Fibroblast of skin of left biceps (primary cell): ENCODE measurements around the gene MAG.
"Not testable (repeated sequence)": the region's sequence is repeated elsewhere in the genome, so short reads cannot be mapped to it uniquely, and the experiment has no call there.

Experiments
- DNase-seq, 2 experiments: peaks; one replicate each; pipeline ENCODE4 v3.0.0-alpha.2; 2013; ENCODE audit warnings: low read depth in 2 of 2

MAG gene

GRCh38 chr19:35345671-35346111, 53.7 kb downstream of the MAG start:
- DNase-seq, result no peak

- no peak for DNase-seq
These were observed 54.5 kb downstream of the MAG start for GRCh38 chr19:35346193-35347052.

GRCh38 chr19:35347171-35347929, 55.4 kb downstream of the MAG start, which contains the start of gene FFAR1:
FFAR1 (plus strand) TSS chr19:35347902; CDS start chr19:35351552, 3,650 bp downstream.
- DNase-seq, result no peak

- DNase-seq, result no peak
These were observed 56.0 kb downstream of the MAG start for GRCh38 chr19:35347930-35348298.

- no peak for DNase-seq
These were observed 57.1 kb downstream of the MAG start for GRCh38 chr19:35348911-35349611.

- DNase-seq, result no peak
These were observed 57.9 kb downstream of the MAG start for GRCh38 chr19:35349614-35350521.

GRCh38 chr19:35350591-35350990, 58.6 kb downstream of the MAG start:
- DNase-seq, result no peak

GRCh38 chr19:35351411-35352176, 59.6 kb downstream of the MAG start:
- DNase-seq, result no peak

- DNase-seq, result no peak
These were observed 60.2 kb downstream of the MAG start for GRCh38 chr19:35352177-35352447.

- peak; percentile 20 to 25 for DNase-seq
These were observed 60.7 kb downstream of the MAG start for GRCh38 chr19:35352448-35353304.

GRCh38 chr19:35353635-35354034, 61.7 kb downstream of the MAG start:
- DNase-seq, result no peak

GRCh38 chr19:35354898-35355297, 62.9 kb downstream of the MAG start:
- no peak for DNase-seq

GRCh38 chr19:35355791-35356460, 64.0 kb downstream of the MAG start:
- no peak for DNase-seq

- DNase-seq, result peak; percentile 31 to 35
These were observed 66.1 kb downstream of the MAG start, which contains the start of gene FFAR3 for GRCh38 chr19:35357867-35358573. FFAR3 (plus strand) TSS chr19:35358460; CDS start chr19:35358891, 431 bp downstream.

- not testable (repeated sequence) for DNase-seq
These were observed 66.9 kb downstream of the MAG start for GRCh38 chr19:35358834-35359233.

- DNase-seq, result not testable (repeated sequence)
These were observed 67.4 kb downstream of the MAG start for GRCh38 chr19:35359395-35359794.

GRCh38 chr19:35360081-35360480, 68.1 kb downstream of the MAG start:
- DNase-seq, result not testable (repeated sequence)

GRCh38 chr19:35360880-35361420, 69.0 kb downstream of the MAG start:
- DNase-seq, result no peak
